Endothelial cell of hepatic sinusoid (primary cell): ENCODE measurements around the gene DENND4B.

Source experiments
- in situ Hi-C: cut with HindIII; loops from 2 replicates; pipeline ENCODE4 v1.10.0; 2017; ENCODE audit warnings: low sequenced_read_pairs

The DENND4B gene

DNA sequence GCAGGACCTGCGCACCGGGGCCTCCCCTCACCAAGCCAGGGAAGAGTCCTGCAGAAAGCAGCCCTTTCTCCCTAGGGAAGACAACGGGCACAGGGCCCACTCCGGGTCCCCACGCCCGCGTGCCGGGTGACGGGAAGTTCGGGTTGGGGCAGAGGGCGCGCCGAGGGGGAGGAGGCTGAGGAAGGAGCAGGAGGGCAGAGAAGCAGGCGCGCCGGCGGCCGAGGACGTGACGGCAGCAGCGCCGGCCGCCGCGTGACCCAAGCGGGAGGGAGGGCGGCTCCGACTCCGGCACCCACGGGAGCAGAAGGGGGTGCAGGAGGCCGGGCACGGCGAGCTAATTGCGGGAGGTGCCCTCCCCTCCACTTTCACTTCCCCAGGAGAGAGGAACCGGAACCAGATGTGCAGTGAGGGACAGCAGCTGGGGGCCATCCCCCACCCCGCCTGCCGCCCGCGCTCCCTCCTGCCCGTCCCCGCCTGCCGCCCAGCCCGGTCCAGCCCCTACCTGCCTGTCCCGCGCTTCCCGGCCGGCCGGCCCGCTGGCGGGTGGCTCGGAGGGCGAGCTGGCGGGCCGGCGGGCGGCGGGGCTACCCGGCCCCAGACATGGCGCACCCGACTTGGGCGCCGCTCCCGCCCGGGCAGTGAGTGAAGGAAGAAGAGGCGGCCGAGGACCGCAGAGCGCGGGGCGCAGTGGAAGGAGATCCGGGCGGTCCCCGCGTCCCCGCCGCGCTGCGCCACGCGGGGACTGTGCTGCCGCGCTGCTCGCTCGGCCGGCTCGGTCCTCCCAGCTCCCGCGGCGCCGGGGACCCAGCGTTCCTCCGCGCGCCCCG, 510 bp downstream of the DENND4B start:
- in situ Hi-C loops: no loop called here

DNA sequence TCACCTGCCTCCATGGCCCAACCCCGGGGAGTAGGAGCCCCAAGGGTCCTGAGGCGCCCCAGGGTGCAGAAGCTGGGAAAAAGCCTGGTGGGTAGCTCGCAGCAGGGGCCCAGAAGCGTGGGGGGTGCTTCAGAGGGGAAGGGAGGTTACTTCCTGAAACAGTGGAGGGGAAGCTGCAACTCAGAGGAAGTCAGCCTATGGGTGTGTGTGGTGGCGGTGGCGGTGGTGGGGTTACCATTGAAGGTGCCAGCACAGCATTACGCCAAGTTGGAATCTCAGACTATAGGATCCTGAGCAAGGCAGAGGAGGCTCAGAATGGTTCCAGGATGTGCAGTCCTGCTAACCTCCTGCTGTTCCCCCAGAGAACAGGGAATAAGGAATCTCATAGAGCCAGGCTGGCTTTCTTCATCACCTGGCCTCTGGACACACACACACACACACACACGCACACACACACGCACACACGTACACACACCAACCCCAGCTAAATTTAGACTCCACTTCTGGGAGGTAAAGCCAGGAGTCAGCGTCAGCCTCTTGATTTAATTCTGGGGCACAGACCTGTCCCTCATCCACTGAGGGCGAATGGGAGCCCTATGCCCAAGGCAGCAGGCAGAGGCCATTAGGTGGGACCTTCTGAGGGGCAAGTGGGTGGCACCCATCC, 1.3 kb downstream of the DENND4B start:
- in situ Hi-C loops: no loop called here

DNA sequence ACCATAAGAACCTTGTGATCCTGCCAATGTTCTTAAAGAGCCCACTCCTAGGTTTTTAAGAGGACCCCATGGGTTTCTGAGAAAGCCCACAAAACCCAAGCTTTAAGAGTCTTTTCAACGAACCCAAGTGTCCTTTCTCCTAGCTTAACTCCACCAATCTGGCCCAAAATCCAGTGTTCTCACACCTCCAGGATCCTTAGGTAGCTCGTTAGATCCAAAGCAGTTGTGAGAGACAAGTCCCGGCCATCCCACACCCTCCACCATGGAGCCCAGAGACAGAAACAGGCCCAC, 1.7 kb downstream of the DENND4B start:
- in situ Hi-C loops: no loop called here

DNA sequence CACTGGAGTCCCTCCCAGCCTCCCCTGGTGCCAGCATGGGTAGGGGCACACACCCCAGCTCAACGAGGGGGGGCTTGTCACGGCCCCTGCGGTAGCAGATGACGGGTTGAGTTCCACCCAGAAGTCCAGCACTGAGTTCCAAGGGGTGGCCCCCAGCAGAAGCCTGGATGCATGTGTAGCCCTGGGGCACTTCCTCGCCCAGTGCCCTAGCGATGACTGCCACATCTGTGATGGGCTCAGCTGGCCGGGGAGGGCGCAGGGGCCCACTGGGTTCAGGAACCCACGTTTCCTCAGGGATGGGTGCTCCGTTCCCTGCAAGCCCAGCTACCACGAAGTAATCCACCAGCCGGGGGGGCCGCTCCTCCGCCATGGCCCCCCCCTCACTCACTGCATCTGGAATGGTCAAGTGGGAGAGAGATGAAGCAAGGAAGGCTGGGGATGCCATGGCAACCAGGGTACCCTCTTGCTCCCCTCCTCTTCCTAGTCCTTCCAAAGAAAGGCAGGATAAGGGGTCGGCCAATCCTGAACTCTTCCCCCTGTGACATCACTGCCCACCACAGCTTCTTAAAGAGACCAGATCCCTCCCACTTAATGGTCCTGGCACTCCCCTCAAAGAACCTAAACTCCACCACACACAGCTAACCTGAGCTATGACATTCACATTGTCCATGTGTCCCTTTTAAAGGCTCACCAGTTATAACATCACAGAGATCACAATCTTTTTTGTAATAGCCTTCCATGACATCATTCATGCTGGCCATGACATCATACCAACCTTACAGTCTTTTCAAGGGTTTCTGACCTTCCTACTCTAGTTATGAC, 2.3 kb downstream of the DENND4B start:
- in situ Hi-C loops: no loop called here

DNA sequence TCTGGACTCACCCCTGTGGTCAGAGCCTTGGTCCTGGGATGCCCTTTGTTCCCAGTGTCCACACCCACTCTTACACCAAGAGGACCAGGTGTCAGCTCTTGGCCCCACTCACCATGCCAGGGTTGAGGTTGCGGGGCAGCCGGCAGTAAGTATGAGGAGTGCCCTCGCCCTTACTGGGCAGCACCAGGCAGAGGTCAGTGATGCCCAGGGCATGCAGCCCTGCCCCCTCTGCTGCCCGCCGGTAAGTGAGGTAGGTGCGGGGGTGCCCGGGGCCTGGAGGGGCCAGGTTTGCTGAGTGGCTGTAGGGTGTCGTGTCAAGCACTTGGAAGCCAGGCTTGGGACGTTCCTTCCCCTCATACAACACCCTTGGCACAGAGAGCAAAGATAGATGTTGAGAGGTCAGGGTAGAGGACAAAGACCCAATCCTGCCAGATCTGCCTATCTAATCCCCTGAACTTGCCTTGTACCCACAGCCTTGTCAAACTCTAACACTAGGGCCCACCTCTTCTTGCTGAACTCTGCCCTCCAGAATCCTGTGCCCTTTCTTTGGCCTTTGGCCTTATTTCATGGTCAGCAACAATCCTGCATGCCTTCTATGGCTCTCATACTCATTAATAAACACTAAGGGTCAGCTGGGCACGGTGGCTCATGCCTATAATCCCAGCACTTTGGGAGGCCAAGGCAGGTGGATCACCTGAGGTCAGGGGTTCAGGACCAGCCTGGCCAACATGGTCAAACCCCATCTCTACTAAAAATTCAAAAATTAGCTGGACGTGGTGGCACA, 3.6 kb downstream of the DENND4B start:
- in situ Hi-C loops: no loop called here

DNA sequence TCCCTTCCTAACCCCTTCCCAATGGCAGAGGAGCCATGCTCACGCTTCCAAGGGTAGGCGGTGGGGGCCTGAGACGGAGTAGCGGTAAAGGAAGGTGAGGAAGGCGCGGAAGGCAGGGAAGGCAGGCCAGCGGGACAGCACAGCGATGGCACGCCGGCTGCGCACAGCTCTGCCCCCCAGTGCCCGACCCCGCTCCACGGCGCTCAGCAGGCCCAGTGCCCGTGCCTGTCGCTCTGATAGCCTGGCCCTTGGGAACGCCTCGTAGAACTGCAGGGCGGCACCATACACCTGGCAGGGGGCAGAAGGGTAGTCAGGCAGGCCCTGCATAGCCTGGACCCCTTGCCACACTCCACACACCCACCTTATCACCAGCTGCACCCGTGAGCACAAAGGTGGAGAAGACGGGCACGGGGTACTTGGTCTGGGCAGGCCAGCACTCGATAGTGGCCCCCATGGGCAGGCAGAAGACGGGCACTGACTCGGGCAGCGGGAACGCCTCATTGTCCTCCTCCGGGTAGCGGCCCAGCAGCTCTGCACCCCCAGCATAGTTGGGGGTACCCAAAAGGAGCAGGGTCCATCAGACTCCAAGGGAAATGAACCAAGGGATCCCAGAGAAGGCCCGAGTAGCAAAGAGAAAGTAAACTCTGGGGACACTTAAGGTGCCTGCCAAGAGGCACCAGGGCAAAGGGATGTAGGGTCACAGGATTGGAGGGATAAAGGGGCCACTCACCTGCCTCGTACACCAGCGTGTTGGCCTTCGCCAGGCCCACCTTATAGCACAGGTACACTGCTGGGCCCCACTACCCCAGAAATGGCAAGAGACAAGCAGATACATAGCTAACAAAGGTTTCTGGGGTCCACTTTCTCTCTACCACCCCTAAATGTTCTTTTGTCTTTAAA, 4.4 kb downstream of the DENND4B start:
- in situ Hi-C loops: no loop called here

DNA sequence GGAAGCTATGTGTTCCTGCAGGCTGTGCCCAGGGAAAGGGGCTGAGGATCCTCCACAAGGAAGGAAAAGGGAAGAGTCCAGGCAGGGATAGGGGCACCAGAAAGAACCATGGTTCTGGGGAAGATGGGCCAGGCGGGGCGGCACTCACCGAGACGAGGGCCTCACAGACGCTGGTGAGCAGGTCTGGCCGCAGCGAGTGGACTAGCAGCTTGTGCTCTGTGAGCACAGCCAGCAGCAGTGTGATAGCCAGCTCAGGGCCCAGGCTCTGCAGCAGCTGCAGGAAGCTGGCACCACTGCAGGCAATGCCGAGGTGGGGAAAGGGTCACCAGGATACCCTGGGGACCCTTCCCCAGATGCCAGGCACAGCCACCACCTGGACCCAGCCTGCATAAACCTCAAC, 5.8 kb downstream of the DENND4B start:
- in situ Hi-C loops: no loop called here

DNA sequence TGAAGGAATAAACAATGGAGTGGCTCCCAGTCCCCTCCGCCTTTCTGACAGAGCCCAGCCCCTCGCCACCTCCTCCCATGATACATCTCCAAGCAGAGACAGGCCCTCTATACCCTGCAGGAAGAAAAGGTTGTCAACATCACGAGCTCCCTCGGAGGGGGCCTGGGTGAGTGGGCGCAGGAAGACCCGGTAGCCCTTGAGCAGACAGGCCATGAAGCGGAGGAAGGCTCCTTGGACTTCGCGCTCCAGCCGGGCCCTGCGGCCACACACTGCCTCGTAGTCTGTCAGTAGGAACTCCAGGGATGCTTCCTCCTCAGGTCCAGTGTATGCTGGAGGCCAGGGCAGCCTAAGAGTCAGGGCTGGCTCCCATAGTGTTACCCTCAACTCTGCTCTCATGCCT, 7.0 kb downstream of the DENND4B start:
- in situ Hi-C loops: no loop called here

DNA sequence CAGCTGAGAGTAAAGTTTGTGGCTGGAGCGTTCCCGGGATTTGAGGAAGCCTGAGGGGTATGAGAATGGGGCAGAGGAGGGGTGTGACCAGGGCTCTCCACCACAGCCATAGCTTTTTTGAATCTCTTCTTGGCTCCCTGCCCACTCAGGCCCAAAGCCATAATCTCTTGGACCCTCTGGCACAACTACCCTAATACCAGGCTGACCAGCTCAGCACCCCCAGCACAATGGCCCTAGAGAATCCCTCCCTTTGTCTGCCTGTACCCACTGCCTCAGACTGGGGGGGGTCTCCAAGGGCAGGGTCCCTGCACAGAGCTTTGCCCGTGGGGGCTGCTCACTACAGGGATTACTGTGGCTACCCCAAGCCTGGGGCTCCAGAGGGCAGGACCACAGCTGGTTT, 7.5 kb downstream of the DENND4B start:
- in situ Hi-C loops: no loop called here

DNA sequence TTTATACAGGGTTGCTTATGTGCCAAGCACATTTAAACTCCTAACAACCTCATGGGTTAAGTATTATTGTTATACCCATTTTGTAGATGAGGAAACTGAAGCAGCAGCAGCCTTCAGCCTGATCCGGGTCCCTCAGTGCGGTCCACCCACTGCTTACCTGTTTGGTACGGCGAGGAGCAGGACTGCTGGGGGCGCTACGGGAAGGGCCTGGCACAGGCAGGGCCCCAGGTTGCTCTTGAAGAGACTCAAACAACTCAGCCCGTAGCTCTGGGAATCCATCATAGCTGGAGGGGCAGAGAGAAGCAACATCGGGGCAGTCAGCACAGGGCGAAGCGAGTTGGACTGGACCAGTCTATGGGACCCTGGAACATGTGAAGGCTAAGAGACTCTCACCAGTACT, 9.2 kb downstream of the DENND4B start:
- in situ Hi-C loops: no loop called here

DNA sequence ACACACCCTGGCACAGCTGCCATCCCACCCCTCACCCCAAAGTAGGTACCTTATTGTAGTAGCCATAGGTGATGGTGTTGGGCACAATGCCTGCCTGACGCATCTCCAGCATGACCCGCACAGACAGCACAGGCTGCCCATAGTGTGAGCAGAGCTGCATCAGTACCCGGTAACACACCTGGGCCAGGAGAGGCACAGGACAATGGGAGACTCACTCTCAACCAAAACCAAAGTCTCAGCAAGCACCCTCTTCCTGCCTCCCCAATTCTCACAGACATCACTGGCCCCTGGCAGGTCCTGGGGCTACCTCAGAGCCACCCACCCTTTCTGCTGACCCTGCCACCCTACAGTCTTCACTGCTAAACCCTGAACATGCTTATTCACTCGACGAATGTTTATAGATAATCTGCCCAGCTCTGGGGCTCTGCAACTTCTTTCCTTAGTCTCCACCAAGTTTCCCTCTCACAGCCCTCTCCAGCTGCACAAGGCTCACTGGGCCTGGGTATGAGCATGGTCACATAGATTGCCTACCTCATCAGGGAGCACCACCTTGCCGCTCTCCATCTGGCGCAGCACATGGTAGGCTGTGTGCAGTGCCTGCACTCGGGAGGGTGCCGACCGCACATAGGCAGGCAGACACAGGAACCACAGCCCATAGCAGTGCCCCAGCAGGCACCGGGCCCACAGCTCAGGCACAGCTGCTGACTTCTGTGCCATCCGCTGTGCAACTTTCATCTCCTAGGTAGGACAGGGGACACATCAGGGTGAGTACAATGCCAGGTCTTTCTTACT, 10.3 kb downstream of the DENND4B start:
- in situ Hi-C loops: no loop called here

DNA sequence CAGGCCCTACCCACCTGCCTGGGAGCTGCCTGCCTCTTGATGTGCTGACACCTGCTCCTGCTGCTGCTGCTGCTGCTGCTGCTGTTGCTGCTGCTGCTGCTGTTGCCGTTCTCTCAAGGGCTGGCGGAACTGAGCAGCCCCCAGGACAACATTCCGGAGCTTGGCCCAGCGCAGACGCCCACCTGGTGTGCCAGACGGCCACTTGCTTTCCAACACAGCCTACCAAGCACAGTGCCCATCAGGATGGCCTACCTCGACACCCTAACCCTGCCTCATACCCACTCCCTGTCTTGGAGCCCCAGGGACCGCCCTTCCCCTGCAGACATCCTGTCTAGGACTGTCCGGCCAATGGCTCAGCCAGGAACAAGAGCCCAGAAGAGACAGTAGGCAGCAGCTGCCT, 11.8 kb downstream of the DENND4B start:
- in situ Hi-C loops: no loop called here

DNA sequence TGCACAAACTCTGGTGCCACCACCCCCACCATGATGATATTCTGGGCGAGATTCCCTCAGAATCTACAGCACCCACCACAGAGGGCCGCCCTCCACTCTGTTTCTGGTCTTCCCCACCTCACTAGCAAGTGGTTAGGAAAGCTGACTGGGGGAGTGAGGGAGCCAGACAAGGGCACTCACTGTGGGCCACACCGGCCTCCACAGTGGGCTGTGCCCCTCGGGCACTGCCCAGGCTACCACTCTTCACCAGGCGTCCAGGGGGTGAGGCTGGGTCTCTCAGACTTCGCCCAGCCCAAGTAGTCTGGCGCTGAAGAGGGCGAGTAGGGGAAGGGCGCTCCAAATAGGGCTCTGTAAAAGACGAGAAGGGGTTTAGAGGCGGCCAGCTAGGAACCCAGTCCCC, 12.6 kb downstream of the DENND4B start:
- in situ Hi-C loops: no loop called here

DNA sequence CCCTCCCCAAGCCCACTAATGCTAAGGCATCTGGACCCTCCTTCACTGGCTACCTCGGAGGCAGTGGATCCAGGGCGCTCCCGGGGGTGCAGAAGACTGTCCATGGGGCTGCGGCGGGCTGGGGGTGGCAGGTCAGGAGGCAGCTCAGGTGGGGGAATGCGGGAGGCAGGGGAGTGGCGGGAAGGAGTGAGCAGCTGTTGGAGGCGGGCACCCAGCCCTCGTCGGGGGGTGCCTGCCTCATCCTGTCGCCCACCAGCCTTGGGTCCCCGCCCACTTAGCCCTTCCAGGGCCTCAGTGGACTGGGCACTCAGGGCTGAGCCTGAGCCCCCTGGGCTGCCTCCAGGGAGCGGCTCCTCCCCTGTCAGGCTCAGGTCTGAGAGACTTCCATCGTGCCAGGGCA, 13.1 kb downstream of the DENND4B start:
- in situ Hi-C loops: no loop called here

DNA sequence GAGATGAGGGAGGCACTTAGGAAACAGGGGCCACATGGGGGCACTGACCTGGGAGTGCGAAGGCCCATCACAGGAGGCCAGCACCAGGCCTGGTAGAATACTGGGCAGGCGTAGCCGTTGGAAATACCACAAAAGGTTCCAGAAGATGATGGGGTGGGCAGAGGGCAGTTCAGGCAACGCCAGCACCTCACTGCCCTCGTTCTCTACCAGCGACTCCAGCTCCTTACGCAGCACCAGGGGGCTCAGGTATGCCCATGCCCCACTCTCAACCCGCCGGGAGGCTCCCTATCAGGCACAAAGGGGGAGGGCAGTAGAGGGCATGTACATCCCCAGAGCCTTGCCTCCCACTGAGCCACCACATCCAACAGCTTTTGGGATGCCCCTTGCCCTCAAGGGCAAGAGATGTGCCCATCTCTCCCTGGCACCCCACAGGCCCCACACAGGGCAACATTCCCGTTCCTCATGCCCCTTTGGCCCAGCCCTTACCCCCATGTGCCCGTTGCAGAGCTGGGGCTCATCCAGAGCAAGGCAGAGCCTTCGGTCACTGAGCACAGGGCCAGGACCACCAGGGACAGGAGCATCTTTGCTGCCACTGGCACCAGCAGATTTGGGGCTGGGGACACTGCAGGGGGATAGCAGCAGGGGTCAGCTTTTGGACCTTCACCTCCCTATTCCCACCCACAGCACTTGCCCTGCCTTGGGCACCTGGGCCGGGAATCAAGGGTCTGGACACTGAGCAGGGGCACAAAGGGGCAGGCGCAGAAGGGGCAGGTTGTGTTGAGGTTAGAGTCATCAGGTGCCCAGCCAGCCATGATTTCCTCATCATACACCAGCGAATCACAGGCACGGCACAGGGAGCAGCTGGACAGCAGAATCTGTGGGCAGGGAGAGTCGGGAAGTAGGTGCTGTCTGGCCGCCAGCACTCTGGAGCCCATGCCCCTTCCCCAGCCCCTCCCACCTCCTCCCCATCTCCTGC, 14.1 kb downstream of the DENND4B start:
- in situ Hi-C loops: no loop called here

DNA sequence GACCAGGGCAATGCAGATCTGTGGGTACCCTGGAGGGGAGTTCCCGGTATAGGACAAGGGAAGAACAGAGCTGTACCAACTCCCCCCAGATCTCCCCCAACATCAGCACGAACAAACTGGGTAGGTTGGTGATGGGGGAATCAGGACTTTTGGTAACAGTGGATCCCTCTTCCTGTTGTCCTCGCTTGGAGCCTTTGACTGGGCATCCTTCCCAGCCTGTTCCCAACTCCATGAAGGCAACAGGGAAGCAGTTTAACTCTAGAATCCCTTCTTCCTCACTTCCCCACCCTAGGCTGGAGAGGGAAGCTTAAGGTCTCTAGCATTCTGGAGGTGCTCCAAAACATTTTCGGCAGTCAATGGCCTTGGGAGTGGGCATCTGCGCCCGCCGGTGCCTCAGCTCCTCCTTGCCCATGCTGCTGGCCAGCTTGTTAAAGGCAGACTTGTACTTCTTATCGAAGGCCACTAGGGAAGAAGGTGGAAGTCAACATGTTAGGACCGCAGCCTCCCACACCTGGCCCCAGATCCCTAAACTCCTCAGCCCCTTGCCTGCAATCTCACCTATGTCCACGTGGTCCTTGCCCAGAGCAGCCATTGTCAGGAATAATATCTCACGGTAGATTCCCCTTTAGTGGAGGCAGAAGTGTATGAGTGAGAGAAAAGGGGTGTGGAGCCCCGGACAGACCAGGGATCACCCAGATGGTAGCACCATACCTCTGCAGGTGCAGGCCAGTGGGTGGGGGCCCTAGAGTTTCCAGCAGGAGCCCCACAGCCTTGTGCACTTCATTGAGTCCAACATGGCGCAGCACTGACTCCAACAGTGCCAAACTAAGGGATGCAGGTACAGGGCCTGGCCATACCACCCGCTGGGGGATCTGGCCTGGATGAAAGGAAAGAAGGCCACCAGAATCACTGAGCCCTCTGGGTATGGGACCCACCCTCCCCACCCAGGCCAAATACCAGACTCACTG, 16.3 kb downstream of the DENND4B start:
- in situ Hi-C loops: no loop called here

DNA sequence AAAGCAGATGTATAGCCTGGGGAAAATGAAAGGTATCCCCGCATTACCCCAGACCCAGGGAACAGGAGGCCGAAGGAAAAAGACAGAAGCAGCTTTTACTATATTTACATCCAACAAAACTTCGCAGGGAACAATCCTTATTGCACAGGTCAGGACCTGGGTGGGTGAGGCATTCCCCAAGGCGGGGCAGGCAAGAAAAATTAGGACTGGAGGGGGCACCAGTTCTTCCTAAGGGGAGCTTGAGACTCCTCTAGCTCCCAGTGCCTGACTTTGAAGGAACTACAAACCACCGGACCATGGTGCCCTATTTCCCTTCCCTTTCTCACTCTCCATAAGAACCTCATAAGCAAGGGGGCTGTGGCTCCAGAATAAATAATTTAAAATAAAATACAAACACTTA, 17.1 kb downstream of the DENND4B start:
- in situ Hi-C loops: no loop called here
